GM23338 (cell line): ENCODE results near the gene SBSN. TPM values are rescaled to one million over a fixed set of nuclear protein-coding genes. Genes with fewer than 3 reads are reported as not detected.

Source experiments
- ATAC-seq: fragments of 200-7000 bp; cut with Tn5 transposase; 3 replicates; pipeline ENCODE4 v1.9.1; 2020
- DNase-seq: peaks from one replicate; pipeline ENCODE4 v3.0.0-alpha.2; 2015; ENCODE audit warnings: low spot score
- H2AFZ ChIP-seq: fragments of 200-600 bp; sonication (generic); 2 replicates; pipeline ENCODE4 v1.8.0; 2016; ENCODE audit warnings: antibody characterized with exemption, mild to moderate bottlenecking, moderate library complexity
- H3F3A ChIP-seq: fragments of 200-600 bp; sonication (generic); replicated peaks from 2 replicates; pipeline ENCODE4 v1.8.0; 2017; ENCODE audit warnings: antibody characterized with exemption, mixed run types, low read depth
- H3K27ac ChIP-seq: fragments of 200-600 bp; sonication (generic); 2 replicates; pipeline ENCODE4 v1.6.1; 2016; ENCODE audit warnings: low read depth
- H3K27me3 ChIP-seq: fragments of 200-600 bp; sonication (generic); 2 replicates; pipeline ENCODE4 v1.8.0; 2016; ENCODE audit warnings: mild to moderate bottlenecking, mixed run types, moderate library complexity; ENCODE audit not compliant: insufficient read depth
- H3K36me3 ChIP-seq: fragments of 200-600 bp; sonication (generic); 2 replicates; pipeline ENCODE4 v1.8.0; 2016; ENCODE audit warnings: mild to moderate bottlenecking; ENCODE audit not compliant: insufficient read depth
- H3K4me1 ChIP-seq: fragments of 200-600 bp; sonication (generic); 2 replicates; pipeline ENCODE4 v1.8.0; 2016; ENCODE audit warnings: mild to moderate bottlenecking, moderate library complexity; ENCODE audit not compliant: insufficient read depth
- H3K4me2 ChIP-seq: fragments of 200-600 bp; sonication (generic); 2 replicates; pipeline ENCODE4 v1.7.1; 2017; ENCODE audit warnings: mixed run types
- H3K4me3 ChIP-seq: fragments of 200-600 bp; sonication (generic); 2 replicates; pipeline ENCODE4 v1.6.1; 2016; ENCODE audit warnings: mixed run types
- H3K79me2 ChIP-seq: fragments of 200-600 bp; sonication (generic); replicated peaks from 2 replicates; pipeline ENCODE4 v1.8.0; 2017; ENCODE audit warnings: mild to moderate bottlenecking; ENCODE audit not compliant: insufficient read depth
- H3K9me2 ChIP-seq: fragments of 200-600 bp; sonication (generic); 2 replicates; pipeline ENCODE4 v1.8.0; 2017; ENCODE audit not compliant: insufficient read depth
- H4K20me1 ChIP-seq: fragments of 200-600 bp; sonication (generic); replicated peaks from 2 replicates; pipeline ENCODE4 v1.8.0; 2017; ENCODE audit warnings: mild to moderate bottlenecking; ENCODE audit not compliant: insufficient read depth
- H3K27ac Mint-ChIP-seq: 2 replicates; pipeline ENCODE4 v1.8.0; 2020; ENCODE audit warnings: inconsistent platforms, mild to moderate bottlenecking, moderate library complexity, mixed read lengths
- H3K27me3 Mint-ChIP-seq: 3 replicates; pipeline ENCODE4 v1.8.0; 2022; ENCODE audit warnings: low read depth, mild to moderate bottlenecking, moderate library complexity, mixed read lengths, inconsistent platforms; ENCODE audit not compliant: insufficient read depth, poor library complexity
- H3K36me3 Mint-ChIP-seq: 3 replicates; pipeline ENCODE4 v1.8.0; 2021; ENCODE audit warnings: low read depth, mild to moderate bottlenecking, inconsistent platforms, moderate library complexity, mixed read lengths
- H3K4me1 Mint-ChIP-seq: 3 replicates; pipeline ENCODE4 v1.8.0; 2020; ENCODE audit warnings: mild to moderate bottlenecking, inconsistent platforms, mixed read lengths
- H3K4me3 Mint-ChIP-seq: 3 replicates; pipeline ENCODE4 v1.8.0; 2021; ENCODE audit warnings: moderate library complexity, mild to moderate bottlenecking, inconsistent platforms, mixed read lengths
- H3K9me3 Mint-ChIP-seq: 3 replicates; pipeline ENCODE4 v1.8.0; 2020; ENCODE audit warnings: moderate library complexity, mild to moderate bottlenecking, inconsistent platforms, mixed read lengths
- CREB1 ChIP-seq: fragments of 250-450 bp; sonication (Bioruptor Pico); IDR thresholded peaks from 2 replicates; pipeline ENCODE4 v1.5.0; 2020; ENCODE audit warnings: low read depth, mild to moderate bottlenecking, moderate library complexity
- EZH2phosphoT487 ChIP-seq: fragments of 200-600 bp; sonication (generic); IDR thresholded peaks from one replicate; pipeline ENCODE4 v1.8.1; 2018; ENCODE audit warnings: antibody characterized with exemption; ENCODE audit not compliant: unreplicated experiment
- JUNB ChIP-seq: IDR thresholded peaks from one replicate; pipeline ENCODE4 v1.6.1; 2016; ENCODE audit warnings: antibody characterized with exemption; ENCODE audit not compliant: unreplicated experiment
- NANOG ChIP-seq: IDR thresholded peaks from 2 replicates; pipeline ENCODE4 v1.6.1; 2016; ENCODE audit warnings: antibody characterized with exemption, borderline replicate concordance
- POLR2AphosphoS5 ChIP-seq: IDR thresholded peaks from 2 replicates; pipeline ENCODE4 v1.6.1; 2016; ENCODE audit warnings: antibody characterized with exemption, low read depth
- STAT1 ChIP-seq: IDR thresholded peaks from one replicate; pipeline ENCODE4 v1.6.1; 2016; ENCODE audit warnings: antibody characterized with exemption; ENCODE audit not compliant: unreplicated experiment
- ZNF114 ChIP-seq: fragments of 250-450 bp; sonication (Bioruptor Pico); IDR thresholded peaks from 2 replicates; pipeline ENCODE4 v1.5.0; 2020; ENCODE audit warnings: mild to moderate bottlenecking, moderate library complexity
- ZNF331 ChIP-seq: fragments of 250-450 bp; sonication (Bioruptor Pico); IDR thresholded peaks from 2 replicates; pipeline ENCODE4 v1.5.0; 2020; ENCODE audit warnings: low read depth, mild to moderate bottlenecking, moderate library complexity
- polyA plus RNA-seq: library from polyadenylated mRNA; unstranded; fragments of >200 nt; fragmentation: Nextera tagmentation; extraction: Ambion mirVana; gene quantifications from 2 replicates; pipeline ENCODE4 v1.2.1, GENCODE V29; 2016
- total RNA-seq: library from RNA; depleted of rRNA; stranded (reverse); fragments of >200 nt; shearing (Covaris generic); gene quantifications from 2 replicates; pipeline ENCODE4 v1.2.3, GENCODE V29; 2014
- TF ChIP-seq, protein P1 (sequence below): IDR thresholded peaks from one replicate; pipeline ENCODE4 v1.6.1; 2018; ENCODE audit warnings: antibody characterized with exemption; ENCODE audit not compliant: unreplicated experiment
- TF ChIP-seq, protein P2 (sequence below): IDR thresholded peaks from 2 replicates; pipeline ENCODE4 v1.6.1; 2016; ENCODE audit warnings: antibody characterized with exemption
- TF ChIP-seq, protein P3 (sequence below), 2 experiments: fragments of 200-600 bp in 1 of 2; sonication (generic) in 1 of 2; conservative IDR thresholded peaks; 2 replicates each; pipeline versions ENCODE4 v1.5.1 to v1.6.1; 2016 to 2017; ENCODE audit warnings: antibody characterized with exemption in 2 of 2, low read depth in 2 of 2, mild to moderate bottlenecking in 2 of 2, moderate library complexity in 1 of 2

Gene SBSN
- total and polyA plus RNA-seq, 2 experiments from 2014 or later, result 0.39 TPM; not detected in 1

DNA sequence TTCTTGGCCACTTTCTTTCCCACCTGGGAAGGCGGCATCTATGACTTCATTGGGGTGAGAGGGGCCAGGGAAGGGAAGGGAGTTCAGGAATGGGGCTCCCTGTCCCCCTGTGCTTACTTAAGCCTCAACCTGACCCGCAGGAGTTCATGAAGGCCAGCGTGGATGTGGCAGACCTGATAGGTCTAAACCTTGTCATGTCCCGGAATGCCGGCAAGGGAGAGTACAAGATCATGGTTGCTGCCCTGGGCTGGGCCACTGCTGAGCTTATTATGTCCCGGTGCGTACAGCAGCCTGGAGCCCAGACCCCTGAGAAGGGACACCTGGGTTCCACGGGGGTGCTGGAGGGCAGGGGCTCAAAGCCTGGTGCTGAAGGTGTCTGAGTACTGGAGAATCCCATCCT, 18.4 kb upstream of the SBSN start (continued):
- TF ChIP-seq, protein P1, sequence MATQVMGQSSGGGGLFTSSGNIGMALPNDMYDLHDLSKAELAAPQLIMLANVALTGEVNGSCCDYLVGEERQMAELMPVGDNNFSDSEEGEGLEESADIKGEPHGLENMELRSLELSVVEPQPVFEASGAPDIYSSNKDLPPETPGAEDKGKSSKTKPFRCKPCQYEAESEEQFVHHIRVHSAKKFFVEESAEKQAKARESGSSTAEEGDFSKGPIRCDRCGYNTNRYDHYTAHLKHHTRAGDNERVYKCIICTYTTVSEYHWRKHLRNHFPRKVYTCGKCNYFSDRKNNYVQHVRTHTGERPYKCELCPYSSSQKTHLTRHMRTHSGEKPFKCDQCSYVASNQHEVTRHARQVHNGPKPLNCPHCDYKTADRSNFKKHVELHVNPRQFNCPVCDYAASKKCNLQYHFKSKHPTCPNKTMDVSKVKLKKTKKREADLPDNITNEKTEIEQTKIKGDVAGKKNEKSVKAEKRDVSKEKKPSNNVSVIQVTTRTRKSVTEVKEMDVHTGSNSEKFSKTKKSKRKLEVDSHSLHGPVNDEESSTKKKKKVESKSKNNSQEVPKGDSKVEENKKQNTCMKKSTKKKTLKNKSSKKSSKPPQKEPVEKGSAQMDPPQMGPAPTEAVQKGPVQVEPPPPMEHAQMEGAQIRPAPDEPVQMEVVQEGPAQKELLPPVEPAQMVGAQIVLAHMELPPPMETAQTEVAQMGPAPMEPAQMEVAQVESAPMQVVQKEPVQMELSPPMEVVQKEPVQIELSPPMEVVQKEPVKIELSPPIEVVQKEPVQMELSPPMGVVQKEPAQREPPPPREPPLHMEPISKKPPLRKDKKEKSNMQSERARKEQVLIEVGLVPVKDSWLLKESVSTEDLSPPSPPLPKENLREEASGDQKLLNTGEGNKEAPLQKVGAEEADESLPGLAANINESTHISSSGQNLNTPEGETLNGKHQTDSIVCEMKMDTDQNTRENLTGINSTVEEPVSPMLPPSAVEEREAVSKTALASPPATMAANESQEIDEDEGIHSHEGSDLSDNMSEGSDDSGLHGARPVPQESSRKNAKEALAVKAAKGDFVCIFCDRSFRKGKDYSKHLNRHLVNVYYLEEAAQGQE, result no peak
- TF ChIP-seq CREB1 (CRISPR knock-in tag), result no peak
- no peak for TF ChIP-seq POLR2AphosphoS5
- no peak for TF ChIP-seq ZNF331 (CRISPR knock-in tag)
- no peak for TF ChIP-seq STAT1
- TF ChIP-seq, protein P2, sequence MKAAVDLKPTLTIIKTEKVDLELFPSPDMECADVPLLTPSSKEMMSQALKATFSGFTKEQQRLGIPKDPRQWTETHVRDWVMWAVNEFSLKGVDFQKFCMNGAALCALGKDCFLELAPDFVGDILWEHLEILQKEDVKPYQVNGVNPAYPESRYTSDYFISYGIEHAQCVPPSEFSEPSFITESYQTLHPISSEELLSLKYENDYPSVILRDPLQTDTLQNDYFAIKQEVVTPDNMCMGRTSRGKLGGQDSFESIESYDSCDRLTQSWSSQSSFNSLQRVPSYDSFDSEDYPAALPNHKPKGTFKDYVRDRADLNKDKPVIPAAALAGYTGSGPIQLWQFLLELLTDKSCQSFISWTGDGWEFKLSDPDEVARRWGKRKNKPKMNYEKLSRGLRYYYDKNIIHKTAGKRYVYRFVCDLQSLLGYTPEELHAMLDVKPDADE, result no peak
- no peak for TF ChIP-seq EZH2phosphoT487
- TF ChIP-seq, protein P3, sequence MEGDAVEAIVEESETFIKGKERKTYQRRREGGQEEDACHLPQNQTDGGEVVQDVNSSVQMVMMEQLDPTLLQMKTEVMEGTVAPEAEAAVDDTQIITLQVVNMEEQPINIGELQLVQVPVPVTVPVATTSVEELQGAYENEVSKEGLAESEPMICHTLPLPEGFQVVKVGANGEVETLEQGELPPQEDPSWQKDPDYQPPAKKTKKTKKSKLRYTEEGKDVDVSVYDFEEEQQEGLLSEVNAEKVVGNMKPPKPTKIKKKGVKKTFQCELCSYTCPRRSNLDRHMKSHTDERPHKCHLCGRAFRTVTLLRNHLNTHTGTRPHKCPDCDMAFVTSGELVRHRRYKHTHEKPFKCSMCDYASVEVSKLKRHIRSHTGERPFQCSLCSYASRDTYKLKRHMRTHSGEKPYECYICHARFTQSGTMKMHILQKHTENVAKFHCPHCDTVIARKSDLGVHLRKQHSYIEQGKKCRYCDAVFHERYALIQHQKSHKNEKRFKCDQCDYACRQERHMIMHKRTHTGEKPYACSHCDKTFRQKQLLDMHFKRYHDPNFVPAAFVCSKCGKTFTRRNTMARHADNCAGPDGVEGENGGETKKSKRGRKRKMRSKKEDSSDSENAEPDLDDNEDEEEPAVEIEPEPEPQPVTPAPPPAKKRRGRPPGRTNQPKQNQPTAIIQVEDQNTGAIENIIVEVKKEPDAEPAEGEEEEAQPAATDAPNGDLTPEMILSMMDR (conservative IDR thresholded peaks at IDR 0.05; ENCODE audit: low read depth in 2 of 2), result no peak
- TF ChIP-seq ZNF114 (CRISPR knock-in tag), result no peak

DNA sequence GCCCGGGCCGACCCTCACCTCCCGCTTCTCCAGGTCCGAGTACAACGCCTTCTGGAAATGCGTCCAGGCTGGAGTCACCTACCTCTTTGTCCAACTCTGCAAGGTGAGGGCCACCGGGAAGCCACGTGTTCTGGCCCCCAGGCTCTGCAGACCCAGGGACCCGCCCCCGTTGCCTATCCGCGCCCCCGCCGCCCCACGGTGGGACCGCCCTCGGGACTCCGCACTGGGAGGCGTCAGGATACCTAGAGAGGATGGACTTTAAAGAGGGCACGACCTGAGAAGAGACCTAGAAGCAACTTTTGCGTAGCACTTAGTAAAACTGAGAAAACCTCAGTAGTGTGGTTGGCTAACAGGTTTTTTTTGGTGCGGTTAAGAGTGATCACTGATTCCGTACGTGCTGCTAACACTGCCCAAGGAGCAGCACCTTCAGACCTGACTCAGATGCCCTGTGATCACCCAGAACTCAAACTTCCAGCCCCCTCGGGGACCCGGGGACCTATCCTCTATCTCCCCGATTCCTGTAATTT, 17.8 kb upstream of the SBSN start:
- peak overlapping the region; percentile 99 for H3K4me3 ChIP-seq
- peak overlapping the region; percentile 98 for H3K4me2 ChIP-seq
- Mint-ChIP-seq H3K36me3 (peaks cover 51% of the 10 kb centered on the region), H3K4me3 (peak overlapping the region; percentile 99), H3K4me1 (peaks cover 29% of the 10 kb centered on the region), H3K27me3 (peaks cover 9% of the 10 kb centered on the region), H3K27ac (peak overlapping the region; percentile 96), H3K9me3 (no peaks in the 10 kb centered on the region; the same call in 2 of the 3 replicates)
- peaks cover 27% of the 10 kb centered on the region for H3K79me2 ChIP-seq
- H3K27me3 ChIP-seq, result no peaks in the 10 kb centered on the region
- H4K20me1 ChIP-seq, result peaks cover 9% of the 10 kb centered on the region
- peak; percentile 63 for DNase-seq
- TF ChIP-seq POLR2AphosphoS5, result no peak
- TF ChIP-seq EZH2phosphoT487, result no peak
- no peak for TF ChIP-seq STAT1
- TF ChIP-seq, protein P2, result no peak
- no peak for TF ChIP-seq NANOG
- TF ChIP-seq JUNB, result no peak
- TF ChIP-seq, protein P3 (conservative IDR thresholded peaks at IDR 0.05; ENCODE audit: low read depth in 2 of 2), result no peak
- TF ChIP-seq ZNF331 (CRISPR knock-in tag), result no peak
- no peaks in the 10 kb centered on the region for H3K9me2 ChIP-seq
- peak; percentile 57 for ATAC-seq
- peaks cover 7% of the 10 kb centered on the region; the same call in 1 of the 2 replicates for H3K36me3 ChIP-seq
- H3K4me1 ChIP-seq, result peaks cover 15% of the 10 kb centered on the region; the same call in 1 of the 2 replicates
- H2AFZ ChIP-seq, result peak overlapping the region; percentile 89
- peak overlapping the region; percentile 81; the same call in 1 of the 2 replicates for H3K27ac ChIP-seq
- H3F3A ChIP-seq, result peaks cover 13% of the 10 kb centered on the region; the same call in 1 of the 2 replicates
